HEK293 (cell line): ENCODE data around the gene KREMEN1.

Experiments used
- BCL6B ChIP-seq: fragments of 450-650 bp; formaldehyde crosslinking; IDR thresholded peaks from 2 replicates; pipeline ENCODE4 v1.5.1; 2017; ENCODE audit warnings: missing biosample characterization, missing genetic modification characterization
- REST ChIP-seq: fragments of 450-650 bp; formaldehyde crosslinking; IDR thresholded peaks from 2 replicates; pipeline ENCODE4 v1.5.1; 2016; ENCODE audit warnings: missing biosample characterization, missing genetic modification characterization
- TCF7L2 ChIP-seq: IDR thresholded peaks from 2 replicates; pipeline ENCODE4 v1.6.1; 2011; ENCODE audit warnings: low read depth, mild to moderate bottlenecking, inconsistent platforms, low read length, moderate library complexity, borderline replicate concordance
- ZBTB8A ChIP-seq: fragments of 450-650 bp; formaldehyde crosslinking; IDR thresholded peaks from 2 replicates; pipeline ENCODE4 v1.5.1; 2016; ENCODE audit warnings: missing biosample characterization, missing genetic modification characterization
- ZNF184 ChIP-seq: fragments of 450-650 bp; IDR thresholded peaks from 2 replicates; pipeline ENCODE4 v1.5.1; 2018; ENCODE audit warnings: missing biosample characterization, mild to moderate bottlenecking, missing genetic modification characterization
- ZNF19 ChIP-seq: fragments of 450-650 bp; formaldehyde crosslinking; IDR thresholded peaks from 2 replicates; pipeline ENCODE4; 2016; ENCODE audit warnings: missing biosample characterization, missing genetic modification characterization, low read depth
- ZNF211 ChIP-seq: fragments of 450-650 bp; formaldehyde crosslinking; IDR thresholded peaks from 2 replicates; pipeline ENCODE4 v1.5.1; 2016; ENCODE audit warnings: low read depth, missing biosample characterization, missing genetic modification characterization
- ZNF394 ChIP-seq: fragments of 450-650 bp; formaldehyde crosslinking; IDR thresholded peaks from 2 replicates; pipeline ENCODE4 v1.5.1; 2016; ENCODE audit warnings: missing biosample characterization, missing genetic modification characterization, mild to moderate bottlenecking, moderate library complexity, borderline replicate concordance
- TF ChIP-seq, protein P1 (sequence below): fragments of 450-650 bp; formaldehyde crosslinking; IDR thresholded peaks from 2 replicates; pipeline ENCODE4 v1.5.1; 2016; ENCODE audit warnings: missing biosample characterization, missing genetic modification characterization, borderline replicate concordance
- TF ChIP-seq, protein P2 (sequence below): fragments of 450-650 bp; formaldehyde crosslinking; IDR thresholded peaks from 2 replicates; pipeline ENCODE4 v1.5.1; 2016; ENCODE audit warnings: missing biosample characterization, missing genetic modification characterization
- TF ChIP-seq, protein P3 (sequence below): fragments of 450-650 bp; formaldehyde crosslinking; optimal IDR thresholded peaks from 2 replicates; pipeline ENCODE3; 2016; ENCODE audit warnings: missing biosample characterization, mild to moderate bottlenecking, missing genetic modification characterization
- TF ChIP-seq, protein P4 (sequence below): fragments of 450-650 bp; formaldehyde crosslinking; conservative IDR thresholded peaks from 2 replicates; pipeline ENCODE4 v1.5.1; 2016; ENCODE audit warnings: low read depth, missing biosample characterization, missing genetic modification characterization

DNA sequence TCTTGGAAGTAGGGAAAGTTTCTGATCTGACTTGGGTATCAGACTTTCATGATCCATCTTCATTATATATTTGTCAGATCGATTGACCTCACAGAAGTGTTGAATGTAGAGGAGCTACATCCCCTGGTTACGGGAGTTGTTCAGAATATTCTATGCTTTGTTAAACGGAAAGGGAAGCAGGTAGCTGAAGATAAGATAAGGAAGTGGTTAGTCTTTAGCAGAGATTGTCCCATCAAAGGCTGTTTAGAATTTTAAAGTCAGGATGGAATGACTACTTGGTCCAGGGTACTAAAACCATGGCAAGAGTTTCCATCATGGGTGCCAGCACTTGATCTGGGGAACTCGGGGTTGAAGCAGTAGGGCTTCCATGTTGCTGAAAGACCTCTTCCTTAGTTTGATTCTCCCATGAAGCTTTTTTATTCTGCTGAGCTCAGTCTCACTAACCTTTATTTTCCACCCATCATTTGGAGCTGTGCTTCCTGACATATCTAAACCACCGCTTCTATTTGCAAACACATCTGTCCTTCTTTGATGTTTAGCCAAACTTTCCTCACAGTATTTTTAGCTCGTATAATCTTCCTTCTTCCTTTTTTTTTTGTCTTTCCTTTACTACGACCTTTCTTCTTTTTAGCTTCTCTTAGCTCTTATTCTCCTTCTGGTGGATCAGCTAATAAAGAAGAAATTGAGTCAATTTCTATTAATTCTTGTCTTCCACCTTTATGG lies 7.2 kb upstream of the KREMEN1 start:
- TF ChIP-seq, protein P1, sequence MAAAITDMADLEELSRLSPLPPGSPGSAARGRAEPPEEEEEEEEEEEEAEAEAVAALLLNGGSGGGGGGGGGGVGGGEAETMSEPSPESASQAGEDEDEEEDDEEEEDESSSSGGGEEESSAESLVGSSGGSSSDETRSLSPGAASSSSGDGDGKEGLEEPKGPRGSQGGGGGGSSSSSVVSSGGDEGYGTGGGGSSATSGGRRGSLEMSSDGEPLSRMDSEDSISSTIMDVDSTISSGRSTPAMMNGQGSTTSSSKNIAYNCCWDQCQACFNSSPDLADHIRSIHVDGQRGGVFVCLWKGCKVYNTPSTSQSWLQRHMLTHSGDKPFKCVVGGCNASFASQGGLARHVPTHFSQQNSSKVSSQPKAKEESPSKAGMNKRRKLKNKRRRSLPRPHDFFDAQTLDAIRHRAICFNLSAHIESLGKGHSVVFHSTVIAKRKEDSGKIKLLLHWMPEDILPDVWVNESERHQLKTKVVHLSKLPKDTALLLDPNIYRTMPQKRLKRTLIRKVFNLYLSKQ (tag by site-specific recombination), result no peak
- TF ChIP-seq, protein P2, sequence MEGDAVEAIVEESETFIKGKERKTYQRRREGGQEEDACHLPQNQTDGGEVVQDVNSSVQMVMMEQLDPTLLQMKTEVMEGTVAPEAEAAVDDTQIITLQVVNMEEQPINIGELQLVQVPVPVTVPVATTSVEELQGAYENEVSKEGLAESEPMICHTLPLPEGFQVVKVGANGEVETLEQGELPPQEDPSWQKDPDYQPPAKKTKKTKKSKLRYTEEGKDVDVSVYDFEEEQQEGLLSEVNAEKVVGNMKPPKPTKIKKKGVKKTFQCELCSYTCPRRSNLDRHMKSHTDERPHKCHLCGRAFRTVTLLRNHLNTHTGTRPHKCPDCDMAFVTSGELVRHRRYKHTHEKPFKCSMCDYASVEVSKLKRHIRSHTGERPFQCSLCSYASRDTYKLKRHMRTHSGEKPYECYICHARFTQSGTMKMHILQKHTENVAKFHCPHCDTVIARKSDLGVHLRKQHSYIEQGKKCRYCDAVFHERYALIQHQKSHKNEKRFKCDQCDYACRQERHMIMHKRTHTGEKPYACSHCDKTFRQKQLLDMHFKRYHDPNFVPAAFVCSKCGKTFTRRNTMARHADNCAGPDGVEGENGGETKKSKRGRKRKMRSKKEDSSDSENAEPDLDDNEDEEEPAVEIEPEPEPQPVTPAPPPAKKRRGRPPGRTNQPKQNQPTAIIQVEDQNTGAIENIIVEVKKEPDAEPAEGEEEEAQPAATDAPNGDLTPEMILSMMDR (tag by site-specific recombination), result no peak
- TF ChIP-seq TCF7L2 (no peak), REST (tag by site-specific recombination) (no peak), ZNF19 (tag by site-specific recombination) (no peak), ZNF211 (tag by site-specific recombination) (no peak), ZNF394 (tag by site-specific recombination) (no peak), ZNF184 (tag by site-specific recombination) (no peak), ZBTB8A (tag by site-specific recombination) (no peak), BCL6B (tag by site-specific recombination) (no peak)
- TF ChIP-seq, protein P3, sequence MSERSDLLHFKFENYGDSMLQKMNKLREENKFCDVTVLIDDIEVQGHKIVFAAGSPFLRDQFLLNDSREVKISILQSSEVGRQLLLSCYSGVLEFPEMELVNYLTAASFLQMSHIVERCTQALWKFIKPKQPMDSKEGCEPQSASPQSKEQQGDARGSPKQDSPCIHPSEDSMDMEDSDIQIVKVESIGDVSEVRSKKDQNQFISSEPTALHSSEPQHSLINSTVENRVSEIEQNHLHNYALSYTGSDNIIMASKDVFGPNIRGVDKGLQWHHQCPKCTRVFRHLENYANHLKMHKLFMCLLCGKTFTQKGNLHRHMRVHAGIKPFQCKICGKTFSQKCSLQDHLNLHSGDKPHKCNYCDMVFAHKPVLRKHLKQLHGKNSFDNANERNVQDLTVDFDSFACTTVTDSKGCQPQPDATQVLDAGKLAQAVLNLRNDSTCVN (tag by site-specific recombination), result no peak
- TF ChIP-seq, protein P4, sequence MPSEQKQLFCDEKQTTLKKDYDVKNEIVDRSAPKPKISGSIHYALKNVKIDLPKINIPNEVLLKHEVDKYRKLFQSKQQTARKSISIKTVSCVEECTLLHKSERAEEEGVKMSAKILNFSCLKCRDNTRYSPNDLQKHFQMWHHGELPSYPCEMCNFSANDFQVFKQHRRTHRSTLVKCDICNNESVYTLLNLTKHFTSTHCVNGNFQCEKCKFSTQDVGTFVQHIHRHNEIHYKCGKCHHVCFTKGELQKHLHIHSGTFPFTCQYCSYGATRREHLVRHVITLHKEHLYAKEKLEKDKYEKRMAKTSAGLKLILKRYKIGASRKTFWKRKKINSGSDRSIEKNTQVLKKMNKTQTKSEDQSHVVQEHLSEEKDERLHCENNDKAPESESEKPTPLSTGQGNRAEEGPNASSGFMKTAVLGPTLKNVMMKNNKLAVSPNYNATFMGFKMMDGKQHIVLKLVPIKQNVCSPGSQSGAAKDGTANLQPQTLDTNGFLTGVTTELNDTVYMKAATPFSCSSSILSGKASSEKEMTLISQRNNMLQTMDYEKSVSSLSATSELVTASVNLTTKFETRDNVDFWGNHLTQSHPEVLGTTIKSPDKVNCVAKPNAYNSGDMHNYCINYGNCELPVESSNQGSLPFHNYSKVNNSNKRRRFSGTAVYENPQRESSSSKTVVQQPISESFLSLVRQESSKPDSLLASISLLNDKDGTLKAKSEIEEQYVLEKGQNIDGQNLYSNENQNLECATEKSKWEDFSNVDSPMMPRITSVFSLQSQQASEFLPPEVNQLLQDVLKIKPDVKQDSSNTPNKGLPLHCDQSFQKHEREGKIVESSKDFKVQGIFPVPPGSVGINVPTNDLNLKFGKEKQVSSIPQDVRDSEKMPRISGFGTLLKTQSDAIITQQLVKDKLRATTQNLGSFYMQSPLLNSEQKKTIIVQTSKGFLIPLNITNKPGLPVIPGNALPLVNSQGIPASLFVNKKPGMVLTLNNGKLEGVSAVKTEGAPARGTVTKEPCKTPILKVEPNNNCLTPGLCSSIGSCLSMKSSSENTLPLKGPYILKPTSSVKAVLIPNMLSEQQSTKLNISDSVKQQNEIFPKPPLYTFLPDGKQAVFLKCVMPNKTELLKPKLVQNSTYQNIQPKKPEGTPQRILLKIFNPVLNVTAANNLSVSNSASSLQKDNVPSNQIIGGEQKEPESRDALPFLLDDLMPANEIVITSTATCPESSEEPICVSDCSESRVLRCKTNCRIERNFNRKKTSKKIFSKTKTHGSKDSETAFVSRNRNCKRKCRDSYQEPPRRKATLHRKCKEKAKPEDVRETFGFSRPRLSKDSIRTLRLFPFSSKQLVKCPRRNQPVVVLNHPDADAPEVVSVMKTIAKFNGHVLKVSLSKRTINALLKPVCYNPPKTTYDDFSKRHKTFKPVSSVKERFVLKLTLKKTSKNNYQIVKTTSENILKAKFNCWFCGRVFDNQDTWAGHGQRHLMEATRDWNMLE, result no peak
